SH-SY5Y (cell line): ENCODE data around the gene EFNA2.
A peak's percentile ranks its signal among the peaks of the same experiment; 100 is the strongest.

ENCODE experiments used
- GATA2 ChIP-seq: IDR thresholded peaks from 2 replicates; pipeline ENCODE4 v1.6.1; 2011; ENCODE audit warnings: mild to moderate bottlenecking, low read depth, low read length
- GATA3 ChIP-seq: IDR thresholded peaks from 2 replicates; pipeline ENCODE4 v1.6.1; 2011; ENCODE audit warnings: low read depth, mild to moderate bottlenecking, low read length, moderate library complexity

The EFNA2 gene

GRCh38 chr19:1285737-1286360 is at the start of gene EFNA2:
Gene EFNA2, plus strand, starts transcription at chr19:1285873. Its CDS starts 296 bp downstream, at chr19:1286169.
- TF ChIP-seq GATA2 (no peak), GATA3 (no peak)

GRCh38 chr19:1236576-1236975 is 49.1 kb upstream of the EFNA2 start:
- TF ChIP-seq GATA2, result no peak
- TF ChIP-seq GATA3, result no peak

- TF ChIP-seq GATA2 (no peak), GATA3 (no peak)
These were observed 48.5 kb upstream of the EFNA2 start for GRCh38 chr19:1237027-1237659.

- TF ChIP-seq GATA3 (no peak), GATA2 (no peak)
These were observed 47.8 kb upstream of the EFNA2 start, which contains the start of gene CBARP for GRCh38 chr19:1237754-1238368. Gene CBARP, minus strand, starts transcription at chr19:1238005. Its CDS starts 1,905 bp downstream, at chr19:1236100.

- TF ChIP-seq GATA3 (no peak), GATA2 (no peak)
These were observed 47.0 kb upstream of the EFNA2 start for GRCh38 chr19:1238369-1239303.

- TF ChIP-seq GATA3, result no peak
These were observed 46.3 kb upstream of the EFNA2 start for GRCh38 chr19:1239420-1239795.

DNA sequence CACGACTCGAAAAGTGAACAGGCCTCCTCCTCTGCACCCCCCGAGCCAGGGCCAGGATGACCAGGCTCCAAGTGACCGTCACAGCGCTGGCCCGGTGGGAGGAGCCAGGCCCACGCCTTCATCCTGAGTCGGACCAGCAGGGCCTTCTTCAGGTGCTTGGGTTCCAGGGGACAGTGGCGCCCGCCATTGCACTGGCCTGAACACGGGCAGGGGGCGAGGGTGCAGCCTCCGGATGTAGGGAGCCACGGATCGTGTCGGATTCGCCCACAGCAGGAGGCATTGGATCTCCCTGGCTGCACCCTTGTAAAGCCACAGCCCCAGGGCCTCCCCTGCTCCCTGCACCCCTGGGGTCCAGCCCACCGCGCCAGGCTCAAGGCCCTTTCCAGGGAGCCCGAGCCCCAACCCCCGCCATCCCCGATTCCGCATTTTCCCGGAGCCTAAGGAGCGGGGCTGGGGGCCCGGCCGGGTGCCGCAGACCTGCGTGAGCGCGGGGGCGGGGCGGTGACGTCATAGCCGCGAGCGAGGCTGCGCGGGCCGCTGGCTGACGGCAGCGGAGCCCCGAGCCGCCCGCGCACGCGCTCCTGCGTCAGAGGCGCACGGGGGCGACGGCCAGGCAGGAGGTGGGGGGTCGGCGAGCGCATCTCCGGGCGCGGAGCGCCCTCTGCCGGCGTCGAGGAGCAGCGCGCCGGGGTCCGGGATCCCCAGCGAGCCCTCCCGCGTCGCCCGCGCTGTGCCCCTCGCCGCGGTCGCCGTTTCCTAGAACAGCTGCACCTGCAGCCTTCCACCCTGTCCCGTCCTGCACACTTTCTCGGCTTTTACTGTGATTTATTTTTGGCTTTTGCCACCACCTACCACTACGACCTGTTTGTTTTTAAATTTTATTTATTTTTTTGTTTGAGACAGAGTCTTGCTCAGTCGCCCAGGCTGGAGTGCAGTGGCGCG is 45.6 kb upstream of the EFNA2 start:
- no peak for TF ChIP-seq GATA3
- TF ChIP-seq GATA2, result no peak

- TF ChIP-seq GATA2 (no peak), GATA3 (no peak)
These were observed 44.7 kb upstream of the EFNA2 start for GRCh38 chr19:1240925-1241324.

DNA sequence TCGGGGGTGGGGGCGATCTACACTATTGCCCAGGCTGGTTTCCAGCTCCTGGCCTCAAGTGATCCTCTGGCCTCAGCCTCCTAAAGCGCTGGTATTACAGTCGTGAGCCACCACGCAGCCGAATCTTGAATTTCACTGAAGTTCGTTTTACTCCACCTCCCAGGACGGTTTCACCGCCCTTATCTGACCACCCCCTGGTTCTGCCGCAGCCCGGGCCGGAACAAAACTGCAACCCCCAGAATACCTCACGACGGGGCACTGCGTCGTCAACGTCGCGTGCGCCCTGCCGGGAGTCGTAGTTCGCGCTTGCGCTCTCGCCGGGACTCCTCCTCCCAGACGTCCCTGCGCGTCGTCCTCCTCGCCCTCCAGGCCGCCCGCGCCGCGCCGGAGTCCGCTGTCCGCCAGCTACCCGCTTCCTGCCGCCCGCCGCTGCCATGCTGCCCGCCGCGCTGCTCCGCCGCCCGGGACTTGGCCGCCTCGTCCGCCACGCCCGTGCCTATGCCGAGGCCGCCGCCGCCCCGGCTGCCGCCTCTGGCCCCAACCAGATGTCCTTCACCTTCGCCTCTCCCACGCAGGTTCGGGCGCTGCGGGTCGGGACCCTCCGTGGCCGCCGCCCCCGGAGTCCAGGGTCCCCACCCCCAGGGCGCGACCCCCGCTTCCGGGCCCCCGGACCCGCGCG is 44.1 kb upstream of the EFNA2 start, which contains the start of gene ATP5F1D:
Gene ATP5F1D (plus strand): TSS at position 335 of the 679 bp plus-strand sequence. CDS start 100 bp downstream, at position 435.
- TF ChIP-seq GATA3, result no peak
- peak; percentile 37; the same call in 1 of the 2 replicates for TF ChIP-seq GATA2

DNA sequence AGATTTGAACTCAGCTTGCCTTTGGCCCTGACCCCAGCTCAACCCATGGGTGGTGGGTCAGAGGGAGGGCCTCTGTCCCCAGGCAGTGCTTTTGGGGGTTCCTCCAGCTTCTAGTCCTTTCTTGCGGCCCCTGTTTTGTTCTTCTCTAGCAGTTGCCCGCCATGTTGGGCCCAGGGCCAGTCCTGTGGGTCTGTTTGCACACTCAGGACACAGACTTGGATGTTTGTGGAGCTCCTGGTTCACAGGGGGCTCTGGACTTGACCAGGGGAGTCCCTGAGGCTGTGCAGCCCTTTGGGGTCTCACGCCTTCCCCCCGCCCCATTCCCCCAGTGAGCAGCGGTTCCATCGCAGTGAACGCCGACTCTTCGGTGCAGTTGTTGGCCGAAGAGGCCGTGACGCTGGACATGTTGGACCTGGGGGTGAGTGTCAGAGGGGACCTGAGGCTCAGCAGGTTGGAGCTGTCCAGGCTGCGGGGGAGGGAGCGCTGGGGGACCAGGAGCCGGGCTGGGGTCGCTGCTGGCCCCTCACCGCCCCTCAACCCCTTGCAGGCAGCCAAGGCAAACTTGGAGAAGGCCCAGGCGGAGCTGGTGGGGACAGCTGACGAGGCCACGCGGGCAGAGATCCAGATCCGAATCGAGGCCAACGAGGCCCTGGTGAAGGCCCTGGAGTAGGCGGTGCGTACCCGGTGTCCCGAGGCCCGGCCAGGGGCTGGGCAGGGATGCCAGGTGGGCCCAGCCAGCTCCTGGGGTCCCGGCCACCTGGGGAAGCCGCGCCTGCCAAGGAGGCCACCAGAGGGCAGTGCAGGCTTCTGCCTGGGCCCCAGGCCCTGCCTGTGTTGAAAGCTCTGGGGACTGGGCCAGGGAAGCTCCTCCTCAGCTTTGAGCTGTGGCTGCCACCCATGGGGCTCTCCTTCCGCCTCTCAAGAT is 41.6 kb upstream of the EFNA2 start:
- no peak for TF ChIP-seq GATA3
- no peak for TF ChIP-seq GATA2

GRCh38 chr19:1244693-1245451 is 40.8 kb upstream of the EFNA2 start:
- TF ChIP-seq GATA3, result no peak
- TF ChIP-seq GATA2, result no peak
